GM11168 (cell line): Measurements from ENCODE around the gene TMEM184C.

Source experiments
- in situ Hi-C: fragments of 300-500 bp; cut with MboI; formaldehyde crosslinking; loops from one replicate; pipeline ENCODE4 v1.12.0; 2022; ENCODE audit warnings: low sequenced_read_pairs; ENCODE audit not compliant: unreplicated experiment

The TMEM184C gene

DNA sequence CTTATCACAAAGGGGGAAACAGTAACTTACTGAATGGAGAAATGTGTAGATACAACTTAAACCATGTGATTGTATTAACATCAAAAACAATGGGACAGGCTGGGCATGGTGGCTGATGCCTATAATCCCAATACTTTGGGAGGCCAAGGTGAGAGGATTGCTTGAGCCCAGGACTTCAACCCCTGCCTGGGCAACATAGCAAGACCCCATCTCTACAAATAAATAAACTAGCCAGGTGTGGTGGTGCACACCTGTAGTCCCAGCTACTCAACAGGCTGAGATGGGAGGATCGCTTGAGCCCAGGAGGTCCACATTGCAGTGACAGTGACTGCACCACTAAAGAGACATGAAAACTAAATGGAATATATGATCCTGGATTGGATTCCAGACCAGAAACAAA lies 26.4 kb downstream of the TMEM184C start:
- in situ Hi-C loops = no loop called here

GRCh38 chr4:147644471-147644870 lies 27.3 kb downstream of the TMEM184C start:
- in situ Hi-C loops = no loop called here

- in situ Hi-C loops = no loop called here
Observed at GRCh38 chr4:147645099-147645498, 27.9 kb downstream of the TMEM184C start.

DNA sequence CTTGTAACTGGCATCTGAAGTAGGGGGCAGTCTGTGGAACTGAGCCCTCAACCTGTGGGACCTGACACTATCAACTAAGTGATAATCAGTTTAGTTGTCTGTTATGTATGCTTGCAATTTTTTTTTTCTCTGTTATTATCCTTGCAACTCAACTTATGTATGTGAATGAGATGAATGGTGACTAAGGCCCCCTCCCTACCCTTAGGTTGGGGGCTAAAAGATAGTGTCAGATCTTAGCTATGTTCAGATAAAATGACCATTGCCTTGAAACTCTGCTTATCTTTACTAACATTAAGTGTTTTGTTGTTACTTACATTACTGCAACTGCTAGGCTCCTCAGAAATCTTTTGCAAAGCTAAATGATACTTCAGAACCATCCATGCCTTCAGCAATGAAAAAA lies 31.5 kb downstream of the TMEM184C start:
- in situ Hi-C loops = no loop called here

DNA sequence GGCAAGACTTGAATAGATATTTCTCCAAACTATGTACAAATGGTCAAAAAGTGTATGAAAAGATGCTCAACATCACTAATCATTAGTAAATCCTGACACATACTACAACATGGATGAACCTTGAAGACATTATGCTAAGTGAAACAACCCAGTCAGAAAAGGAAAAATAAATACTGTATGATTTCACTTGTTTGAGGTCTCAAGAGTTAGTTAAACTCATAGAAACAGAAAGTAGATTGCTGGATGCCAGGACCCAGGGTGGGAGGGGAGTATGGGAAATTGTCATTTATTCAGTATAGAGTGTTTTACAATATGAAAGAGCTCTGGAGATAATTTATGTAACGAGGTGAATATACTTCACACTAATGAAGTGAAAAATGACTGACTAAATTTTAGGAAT lies 34.4 kb downstream of the TMEM184C start:
- in situ Hi-C loops = no loop called here

GRCh38 chr4:147655639-147656038 lies 38.4 kb downstream of the TMEM184C start:
- in situ Hi-C loops = no loop called here

GRCh38 chr4:147658501-147658900 lies 41.3 kb downstream of the TMEM184C start:
- in situ Hi-C loops = no loop called here

DNA sequence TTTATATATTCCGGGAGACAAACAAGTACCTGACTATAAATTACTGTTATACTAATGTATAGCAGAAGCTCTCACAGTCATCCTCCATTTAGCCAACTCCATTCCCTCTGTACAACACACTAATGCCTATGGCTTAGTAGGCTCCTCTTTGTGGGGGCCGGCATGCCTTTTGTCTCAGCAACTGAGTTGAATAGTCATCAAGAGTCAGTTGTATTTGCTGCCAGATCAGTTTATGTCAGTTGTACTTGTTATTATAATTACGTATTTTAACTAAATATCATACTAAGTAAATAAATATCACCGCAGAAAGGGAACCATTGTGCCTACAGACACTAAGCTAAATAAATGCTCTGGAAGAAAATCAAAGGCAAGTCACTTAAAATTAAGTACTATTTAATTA lies 56.9 kb downstream of the TMEM184C start:
- in situ Hi-C loops = no loop called here

GRCh38 chr4:147674496-147674895 lies 57.3 kb downstream of the TMEM184C start:
- in situ Hi-C loops = no loop called here

DNA sequence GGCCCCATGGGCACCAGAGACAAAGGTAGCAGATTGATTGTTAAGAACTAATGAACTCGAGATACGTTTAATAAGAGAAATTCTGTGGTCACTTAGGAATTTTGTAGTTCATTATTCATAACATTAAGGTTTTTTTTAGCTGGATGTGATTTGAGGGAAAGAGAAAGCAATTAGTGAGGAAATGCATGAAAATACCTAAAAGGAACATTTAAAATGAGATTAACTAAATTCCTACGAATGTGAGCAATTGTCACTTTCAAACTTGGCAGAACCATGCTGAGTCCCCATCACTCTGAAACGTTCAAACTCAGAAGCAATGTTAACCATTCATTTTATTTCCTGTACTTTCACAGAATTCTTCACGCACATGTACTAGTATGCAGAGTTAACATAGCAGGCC lies 60.9 kb downstream of the TMEM184C start:
- in situ Hi-C loops = no loop called here

DNA sequence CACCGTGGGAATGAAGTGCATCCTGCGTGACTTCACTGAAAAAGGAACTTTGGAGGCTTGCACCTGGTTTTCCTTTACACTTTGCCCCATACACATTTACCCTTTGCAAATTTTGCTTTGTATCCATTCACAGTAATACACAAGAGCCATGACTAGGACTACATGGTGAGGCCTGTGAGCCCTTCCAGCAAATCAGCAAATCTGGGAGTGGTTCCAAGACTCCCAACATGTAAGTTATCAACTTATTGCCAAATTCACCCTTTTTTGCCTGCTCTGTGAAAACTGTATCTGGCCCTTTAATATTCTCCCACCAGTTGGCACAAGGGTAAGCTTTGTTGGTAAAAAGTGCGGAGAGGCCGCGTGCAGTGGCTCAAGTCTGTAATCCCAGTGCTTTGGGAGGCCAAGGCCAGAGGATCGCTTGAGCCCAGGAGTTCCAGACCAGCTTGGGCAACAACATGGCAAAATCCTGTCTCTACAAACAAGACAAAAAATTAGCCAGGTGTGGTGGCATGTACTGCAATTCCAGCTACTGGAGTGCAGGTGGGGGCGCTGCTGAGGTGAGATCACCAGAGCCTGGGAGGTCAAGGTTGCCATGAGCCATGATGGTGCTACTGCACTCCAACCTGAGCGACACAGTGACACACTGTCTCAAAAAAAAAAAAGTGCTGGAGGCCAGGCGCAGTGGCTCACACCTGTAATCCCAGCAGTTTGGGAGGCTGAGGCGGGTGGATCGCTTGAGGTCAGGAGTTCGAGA lies 61.8 kb downstream of the TMEM184C start:
- in situ Hi-C loops = no loop called here

GRCh38 chr4:147682755-147683154 lies 65.6 kb downstream of the TMEM184C start:
- in situ Hi-C loops = no loop called here

- in situ Hi-C loops = no loop called here
Observed at GRCh38 chr4:147683188-147683591, 66.0 kb downstream of the TMEM184C start.

DNA sequence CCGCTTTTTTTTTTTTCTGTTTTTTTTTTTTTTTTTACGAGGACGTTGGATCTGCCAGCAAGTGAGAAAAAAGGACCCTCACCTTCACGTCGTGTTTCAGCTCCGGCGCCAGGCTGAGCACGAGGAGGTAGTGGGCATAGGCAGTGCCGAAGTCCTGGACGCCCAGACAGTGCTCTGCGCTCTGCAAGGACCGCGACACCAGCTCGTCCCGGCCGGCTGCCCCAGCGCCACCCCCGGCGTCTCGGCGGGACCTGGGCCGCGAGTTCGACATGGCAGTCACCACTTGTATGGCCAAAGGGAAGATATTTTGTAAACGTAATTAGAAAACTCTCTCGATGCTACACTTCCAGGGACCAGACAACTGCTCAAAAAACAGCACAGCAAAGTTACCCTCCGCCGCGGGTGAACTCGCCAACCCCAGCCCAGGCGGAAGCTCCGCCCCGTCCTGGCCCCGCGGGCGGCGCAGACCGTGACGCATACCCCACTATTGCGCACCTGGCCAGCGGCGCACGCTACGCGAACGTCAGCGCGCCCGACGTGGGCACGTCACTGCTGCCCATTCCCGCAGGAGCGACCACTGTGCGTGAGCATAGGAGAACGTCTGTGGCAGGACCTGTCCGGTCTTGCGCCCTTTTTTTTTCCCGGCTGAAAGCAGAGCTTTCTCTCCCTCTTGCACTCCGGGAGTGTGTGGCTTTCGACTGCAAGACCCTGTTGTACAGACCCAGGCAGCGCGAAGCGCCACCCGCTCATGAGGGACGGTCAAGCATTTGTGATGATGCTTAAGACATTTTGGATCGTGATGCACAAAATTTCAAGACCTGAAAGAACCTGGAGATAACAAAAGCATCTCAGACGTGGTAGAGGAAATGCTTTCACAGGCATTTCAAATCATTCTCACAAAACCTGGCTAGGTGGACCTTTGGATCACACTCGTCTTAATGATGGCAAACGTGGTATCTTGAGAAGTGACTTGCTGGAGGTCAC lies 66.8 kb downstream of the TMEM184C start, which contains the start of gene PRMT9:
Gene PRMT9 (minus strand): TSS at position 447 of the 984 bp plus-strand sequence. CDS start 176 bp downstream, at position 271.
- in situ Hi-C loops = no loop called here

GRCh38 chr4:147689067-147689466 lies 71.9 kb downstream of the TMEM184C start:
- in situ Hi-C loops = no loop called here

DNA sequence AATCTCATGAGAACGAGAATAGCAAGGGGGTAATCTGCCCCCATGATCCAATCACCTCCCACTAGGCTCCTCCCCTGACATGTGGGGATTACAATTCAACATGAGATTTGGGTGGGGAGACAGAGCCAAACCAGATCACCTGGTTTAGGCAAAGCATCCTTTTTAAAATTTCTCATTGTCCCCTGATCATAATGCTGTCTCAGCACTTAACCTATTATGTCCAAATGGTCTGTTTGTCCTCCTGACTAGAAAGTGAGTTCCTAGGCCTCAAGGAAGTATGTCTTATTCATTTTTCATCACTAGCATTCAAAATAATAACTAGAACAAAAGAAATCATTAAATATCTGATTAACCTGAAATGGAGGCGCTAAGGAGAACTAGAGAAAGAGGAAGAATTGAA lies 74.6 kb downstream of the TMEM184C start:
- in situ Hi-C loops = no loop called here

DNA sequence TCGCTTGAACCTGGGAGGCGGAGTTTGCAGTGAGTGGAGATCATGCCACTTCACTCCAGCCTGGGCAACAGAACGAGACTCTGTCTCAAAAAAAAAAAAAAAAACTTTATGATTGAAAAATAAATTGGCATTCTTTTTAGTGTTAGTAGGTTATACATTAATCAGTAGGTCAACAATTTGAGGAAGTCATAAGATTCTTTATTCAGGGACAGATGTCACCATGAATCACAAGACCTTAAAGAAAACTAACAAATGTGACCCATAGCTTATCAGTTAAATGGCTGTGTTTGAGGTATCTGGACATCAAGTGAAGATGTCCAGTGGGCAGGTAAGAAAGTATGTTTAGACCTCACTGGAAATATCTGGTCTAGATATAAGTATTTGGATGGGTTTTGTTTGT lies 76.0 kb downstream of the TMEM184C start:
- in situ Hi-C loops = no loop called here

DNA sequence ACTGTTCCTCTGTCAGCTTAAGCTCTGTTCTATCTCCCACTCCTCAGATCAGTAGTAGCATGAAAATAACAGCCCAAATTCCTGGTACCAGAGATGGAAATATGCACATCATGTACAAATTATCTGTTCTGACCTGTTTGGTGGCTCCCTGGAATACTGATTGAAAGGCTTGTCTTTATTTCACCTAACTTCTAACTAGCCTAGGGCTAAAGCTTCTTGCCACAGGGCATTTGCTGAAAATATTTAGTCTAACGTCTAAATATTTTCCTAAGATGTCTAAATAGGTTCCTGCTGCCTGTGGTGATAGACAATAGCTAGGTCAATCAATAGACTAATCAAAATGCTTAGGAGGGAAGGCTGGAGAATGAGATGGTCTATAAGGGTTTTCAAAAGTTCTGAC lies 79.7 kb downstream of the TMEM184C start:
- in situ Hi-C loops = no loop called here

GRCh38 chr4:147704846-147705245 lies 87.6 kb downstream of the TMEM184C start:
- in situ Hi-C loops = no loop called here

DNA sequence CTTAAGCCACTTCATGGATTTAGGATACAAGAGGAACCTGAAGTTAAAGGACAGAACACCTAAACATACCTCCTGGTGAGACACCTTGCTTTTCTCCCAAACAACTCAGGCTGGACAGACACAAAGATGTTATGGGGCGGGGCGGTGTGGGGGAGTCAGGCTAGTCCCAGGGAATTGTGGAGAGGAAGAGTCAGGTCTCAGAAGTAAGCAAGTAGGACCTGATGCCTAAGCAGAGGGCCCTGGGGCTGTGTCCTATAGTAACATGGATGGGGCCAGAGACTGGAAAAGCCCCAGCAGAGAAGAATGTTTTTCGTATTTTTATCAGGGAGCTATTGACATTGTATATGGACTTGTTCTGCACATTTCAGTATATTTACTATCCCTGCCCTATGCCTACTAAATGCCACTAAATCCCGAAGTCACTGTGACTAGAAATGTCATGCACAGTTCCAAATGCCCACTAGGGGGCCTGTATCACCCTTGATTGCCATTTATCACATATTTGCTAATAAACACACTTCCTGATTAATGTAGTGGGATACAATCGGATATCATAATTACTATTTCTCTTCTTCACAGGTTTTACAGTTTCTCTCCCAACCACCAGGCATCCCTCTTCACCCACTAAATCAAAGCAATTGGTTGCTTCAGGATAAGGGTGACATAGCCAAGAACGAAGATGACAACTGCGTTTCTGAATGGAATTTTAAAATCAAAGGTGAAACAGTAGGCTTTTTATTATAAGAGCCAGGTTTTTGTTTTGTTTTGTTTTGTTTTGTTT lies 90.9 kb downstream of the TMEM184C start:
- in situ Hi-C loops = no loop called here
